DMS53 (cell line): ENCODE results near the gene PLN.

Experiments
- DNase-seq: peaks from one replicate; lab custom pipeline; 2025; lab: John Stamatoyannopoulos, UW

Gene PLN

DNA sequence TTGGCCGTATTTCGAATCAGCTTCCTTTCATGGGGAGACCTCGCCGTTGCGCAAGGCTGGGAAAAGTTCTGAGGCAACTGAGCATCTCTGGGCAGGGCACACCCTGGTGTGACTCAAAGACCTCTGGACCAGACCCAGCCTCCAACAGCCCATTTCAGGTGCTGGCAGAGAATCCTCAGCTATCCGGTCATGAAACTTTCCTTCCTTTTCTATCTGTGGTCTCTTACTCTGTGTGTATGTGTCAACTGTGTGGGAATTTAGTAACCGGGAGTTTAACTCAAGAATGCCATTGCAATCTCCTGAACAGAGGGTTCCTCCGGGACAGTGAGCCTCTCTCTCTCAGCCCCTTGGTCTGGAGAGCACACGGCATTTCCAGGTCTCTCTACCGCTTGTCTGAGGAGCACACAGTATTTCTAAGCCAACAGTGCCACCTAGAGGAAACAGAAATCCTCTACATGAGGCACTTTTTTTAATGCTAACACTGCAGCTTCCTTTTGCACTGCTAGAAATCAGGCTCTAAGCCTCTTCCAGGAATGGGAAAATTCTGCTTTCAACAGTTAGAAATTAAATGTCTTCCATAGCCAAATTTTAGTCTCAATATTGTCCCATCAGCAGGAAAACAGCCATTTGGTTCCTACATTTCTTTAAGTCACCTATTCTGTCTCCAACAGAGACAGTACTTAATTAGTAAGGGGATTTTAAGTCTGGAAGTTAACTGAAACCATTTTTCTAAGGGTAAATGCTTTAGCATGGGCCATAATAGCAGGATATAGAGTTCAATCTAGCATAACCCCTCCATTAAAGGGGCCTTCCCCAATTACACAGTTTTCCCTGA, 32.7 kb downstream of the PLN start:
- DNase-seq: peak; percentile 78

DNA sequence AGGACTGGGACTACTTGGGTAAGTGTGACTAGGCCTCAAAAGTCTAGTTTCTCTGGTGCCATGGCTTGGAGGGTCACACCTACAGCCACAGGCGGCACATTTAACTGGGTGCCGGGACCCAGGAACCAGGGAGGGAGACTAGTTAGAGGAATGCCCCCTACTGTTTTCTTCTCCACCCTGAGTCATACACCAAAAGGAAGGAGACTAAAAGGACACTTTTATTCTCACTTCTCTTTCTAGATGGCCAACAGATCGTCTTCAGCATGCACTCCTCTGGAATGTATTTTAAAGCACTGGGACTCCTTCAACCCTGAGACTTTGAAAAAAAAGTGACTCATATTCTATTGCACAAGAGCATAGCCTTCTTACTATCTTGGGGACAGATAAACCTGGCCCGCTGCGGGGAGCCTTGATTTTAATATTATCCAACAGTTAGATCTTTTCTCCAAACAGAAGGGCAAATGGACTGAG, 33.4 kb downstream of the PLN start:
- no peak for DNase-seq

DNA sequence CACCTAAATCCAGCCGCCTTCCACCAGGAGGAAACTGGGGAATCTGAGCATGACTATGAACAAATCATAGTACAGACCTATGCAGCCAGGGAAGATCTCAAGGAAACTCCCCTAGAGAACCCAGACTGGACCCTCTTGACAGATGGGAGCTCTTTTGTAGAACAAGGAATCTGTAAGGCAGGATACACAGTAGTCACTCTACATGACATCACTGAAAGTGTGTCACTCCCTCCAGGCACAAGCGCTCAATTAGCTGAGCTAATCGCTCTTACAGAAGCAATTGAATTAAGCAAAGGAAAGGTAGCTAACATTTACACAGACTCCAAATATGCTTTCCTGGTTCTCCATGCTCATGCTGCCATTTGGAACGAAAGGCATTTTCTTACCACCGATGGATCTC, 36.8 kb downstream of the PLN start:
- DNase-seq: no peak

DNA sequence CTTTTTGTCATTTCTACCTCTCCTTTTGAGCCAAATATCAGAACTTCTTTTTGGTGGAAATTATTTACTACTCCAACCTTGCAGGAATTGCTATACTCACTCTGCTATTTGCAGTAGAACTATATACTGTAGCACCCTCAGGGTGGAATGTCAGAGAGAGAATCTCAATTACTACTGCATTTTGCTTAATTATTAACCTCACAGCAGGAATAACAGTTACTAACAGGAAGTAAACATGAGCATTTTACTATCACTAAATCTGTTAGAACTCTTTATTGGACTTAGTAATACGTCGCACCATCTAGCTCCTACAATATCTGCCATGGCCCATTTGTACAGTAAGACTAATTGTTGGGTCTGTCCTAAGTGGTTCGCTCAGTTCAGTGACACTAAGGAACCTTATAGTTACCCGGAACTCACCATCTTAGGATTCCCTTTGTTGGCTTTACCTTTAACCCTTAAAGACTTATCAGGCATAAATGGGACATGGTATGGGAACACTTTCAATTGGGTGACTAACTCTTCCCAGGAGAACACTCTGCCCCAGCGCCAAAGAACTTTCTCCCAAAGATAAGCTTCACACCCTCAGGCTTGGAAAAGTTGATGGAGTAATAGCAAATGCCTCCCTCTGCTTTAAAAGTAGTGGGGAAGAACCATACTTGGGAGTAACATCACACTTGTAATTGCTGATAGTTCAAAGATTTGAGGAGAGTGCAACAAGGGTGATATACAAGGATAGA, 38.8 kb downstream of the PLN start:
- DNase-seq: peak; percentile 46

DNA sequence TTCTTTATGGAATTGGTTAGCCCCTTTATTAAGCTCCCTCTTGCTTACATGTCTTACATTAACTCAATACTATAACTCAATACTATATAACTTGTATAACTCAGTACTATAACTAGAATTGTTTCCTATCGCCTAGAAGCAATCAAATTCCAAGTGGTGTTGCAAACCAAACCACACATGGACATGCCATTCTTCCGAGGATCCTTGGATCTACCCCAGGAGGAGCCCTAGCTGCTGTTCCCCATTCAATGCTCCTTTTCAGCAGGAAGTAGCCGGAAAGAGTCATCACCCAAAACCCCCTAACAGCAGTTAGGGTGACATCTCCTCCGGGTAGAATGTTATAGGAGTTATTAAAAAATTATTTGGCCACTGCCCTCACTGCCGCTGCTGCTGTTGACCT, 40.5 kb downstream of the PLN start:
- DNase-seq: no peak

DNA sequence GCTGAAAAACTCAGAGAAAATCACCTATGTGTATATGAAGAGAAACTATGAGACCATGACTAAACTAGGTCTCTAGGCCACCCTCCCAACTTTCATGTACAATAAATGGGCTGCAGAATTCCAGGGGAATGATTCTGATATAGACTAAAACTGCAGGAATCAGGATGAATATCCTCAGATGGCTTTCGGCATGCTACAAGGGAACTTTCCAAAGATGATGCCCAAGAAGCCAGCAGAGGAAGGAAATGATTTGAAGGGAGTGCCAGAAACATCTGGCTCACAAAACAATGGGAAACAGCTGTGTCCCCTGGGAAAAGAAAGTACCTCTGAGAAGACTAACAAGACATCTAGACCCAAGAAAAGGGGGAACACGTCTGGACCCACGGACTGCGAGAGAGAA, 41.1 kb downstream of the PLN start:
- DNase-seq: no peak

DNA sequence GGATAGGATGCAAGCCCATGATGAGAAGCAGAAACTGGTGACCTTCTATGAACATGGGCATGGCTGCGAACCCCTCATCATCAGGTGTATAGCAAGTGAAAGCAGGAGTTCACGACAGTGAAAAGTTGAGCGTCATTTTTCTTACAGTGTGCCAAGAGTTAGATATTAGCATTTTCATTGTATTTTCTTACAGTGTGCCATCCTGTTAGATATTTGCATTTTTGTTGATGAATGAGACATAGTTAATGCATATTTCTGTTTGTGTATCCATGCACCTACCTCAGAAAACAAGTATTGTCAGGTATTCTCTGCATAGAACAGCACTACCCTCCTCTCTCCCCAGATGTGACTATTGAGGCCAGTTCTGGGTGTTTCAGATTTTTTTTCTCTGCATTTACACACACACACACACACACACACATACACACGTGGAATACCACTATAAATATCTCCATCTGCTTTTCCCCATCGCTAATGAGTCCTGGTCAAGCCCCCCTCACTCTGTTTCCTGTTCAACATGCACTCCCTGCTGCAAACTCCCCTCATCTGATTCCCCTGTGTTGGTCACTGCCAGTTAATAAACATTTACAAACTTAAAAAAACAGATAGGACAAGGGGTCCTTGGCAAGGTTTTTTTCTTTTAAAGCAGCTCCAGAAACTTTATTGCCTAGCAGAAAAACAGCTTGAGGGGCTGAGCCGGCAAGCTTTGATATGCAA, 41.7 kb downstream of the PLN start:
- DNase-seq: no peak

DNA sequence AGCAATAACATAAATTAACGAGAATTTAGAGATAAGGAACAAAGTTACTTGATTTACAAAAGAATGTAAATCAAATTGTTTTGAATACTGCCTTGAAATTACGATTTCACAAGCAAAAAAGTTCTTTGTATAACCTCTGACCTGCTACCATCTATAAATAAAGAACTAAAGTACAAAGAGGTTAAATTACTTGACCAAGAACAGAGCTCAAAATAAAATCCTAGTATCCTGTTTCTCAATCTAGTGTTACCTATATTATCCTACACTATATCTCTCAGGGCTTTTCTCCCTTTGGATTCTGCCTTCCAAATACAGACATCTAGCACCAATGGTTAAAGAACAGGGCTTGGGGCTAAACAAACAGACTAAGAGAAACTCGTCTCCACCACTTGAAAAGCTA, 43.8 kb downstream of the PLN start:
- no peak for DNase-seq

DNA sequence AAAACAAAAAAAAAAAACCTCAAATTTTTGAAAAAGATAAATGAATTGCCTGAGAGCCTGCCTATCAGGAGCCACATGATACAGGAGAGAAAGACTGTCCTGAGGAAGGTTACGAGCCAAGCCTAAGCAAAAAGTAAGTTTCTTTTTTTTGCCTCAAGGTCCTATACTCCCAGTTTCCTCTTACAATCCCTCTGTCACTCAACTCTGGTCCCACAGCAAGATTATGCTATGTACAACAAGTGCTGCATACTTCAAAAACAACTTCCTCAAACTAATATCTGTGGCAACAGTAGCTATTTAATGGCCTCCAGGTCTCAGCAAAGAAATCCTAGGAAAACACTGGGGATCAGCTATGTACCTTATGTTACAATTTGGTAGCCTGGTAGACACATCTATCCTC, 46.8 kb downstream of the PLN start:
- no peak for DNase-seq

DNA sequence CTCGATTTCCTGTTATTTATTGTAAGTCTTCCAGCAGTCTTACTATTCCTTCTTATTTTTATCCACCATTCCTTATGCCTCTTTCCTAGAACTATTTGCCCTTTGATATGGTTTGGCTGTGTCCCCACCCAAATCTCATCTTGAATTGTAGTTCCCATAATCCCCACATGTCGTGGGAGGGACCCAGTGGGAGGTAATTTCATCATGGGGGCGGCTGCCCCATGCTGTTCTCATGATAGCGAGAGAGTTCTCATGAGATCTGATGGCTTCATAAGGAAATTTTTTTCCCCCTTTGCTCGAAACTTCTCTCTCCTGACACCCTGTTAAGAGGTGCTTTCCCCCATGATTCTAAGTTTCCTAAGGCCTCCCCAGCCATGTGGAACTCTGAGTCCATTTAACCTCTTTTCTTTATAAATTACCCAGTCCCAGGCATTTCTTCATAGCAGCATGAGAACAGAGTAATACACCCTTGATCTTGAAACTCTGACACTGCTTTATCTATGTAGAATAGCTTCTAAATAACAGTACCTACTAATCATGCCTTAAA, 48.8 kb downstream of the PLN start:
- DNase-seq: no peak

DNA sequence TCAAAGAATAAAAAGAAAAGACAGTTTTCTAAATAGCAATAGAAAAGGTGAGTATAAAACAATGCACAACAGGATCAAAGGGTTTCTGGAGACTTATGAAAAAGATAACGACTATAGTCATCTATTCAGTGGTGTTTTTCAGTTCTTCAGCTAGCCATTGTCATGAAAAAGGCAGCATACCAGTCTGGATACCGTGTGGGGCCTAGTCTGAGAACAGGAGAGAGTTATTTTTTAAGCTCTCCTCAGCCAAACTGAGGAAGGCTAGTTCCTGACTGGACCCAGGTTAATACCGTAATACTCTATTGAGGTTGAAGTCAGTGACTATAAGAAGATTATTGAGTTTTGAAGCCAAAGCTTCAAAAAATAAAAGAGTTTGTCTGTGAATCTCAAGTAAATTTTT, 49.5 kb downstream of the PLN start:
- DNase-seq: no peak

DNA sequence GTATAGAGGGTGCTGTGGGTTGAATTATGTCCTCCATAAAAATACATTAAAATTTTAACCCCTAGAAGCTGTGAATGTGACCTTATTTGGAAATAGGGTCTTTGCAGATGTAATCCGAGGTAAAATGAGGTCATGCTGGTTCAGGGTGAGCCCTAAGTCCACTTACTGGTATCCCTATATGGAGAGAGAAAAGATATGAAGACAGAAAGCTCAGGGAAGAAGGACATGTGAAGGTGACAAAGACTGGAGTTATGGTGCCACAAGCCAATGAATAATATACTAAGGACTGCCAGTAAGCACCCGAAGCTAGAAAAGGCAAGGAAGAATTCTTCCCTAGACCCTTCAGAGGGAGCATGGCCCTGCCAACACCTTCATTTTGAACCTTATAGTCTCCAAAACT, 50.2 kb downstream of the PLN start:
- no peak for DNase-seq

DNA sequence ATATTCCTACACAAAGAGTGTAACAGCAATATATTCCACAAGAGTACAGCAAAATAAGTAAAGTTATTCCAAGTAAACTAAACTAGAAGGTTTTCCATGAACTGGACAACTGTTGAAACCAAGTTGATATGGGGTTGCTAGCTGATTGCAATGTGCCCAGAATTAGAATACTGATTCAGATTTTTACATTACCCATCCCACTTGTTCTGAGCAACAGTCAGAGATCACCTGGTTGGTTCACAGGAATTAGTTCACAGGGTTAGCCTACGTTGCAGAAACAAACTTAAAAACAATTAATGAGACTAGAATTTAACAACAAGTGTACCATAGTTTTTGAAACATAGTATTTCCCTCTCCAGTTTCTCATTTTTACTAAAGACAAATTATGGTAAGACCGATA, 54.2 kb downstream of the PLN start:
- no peak for DNase-seq

DNA sequence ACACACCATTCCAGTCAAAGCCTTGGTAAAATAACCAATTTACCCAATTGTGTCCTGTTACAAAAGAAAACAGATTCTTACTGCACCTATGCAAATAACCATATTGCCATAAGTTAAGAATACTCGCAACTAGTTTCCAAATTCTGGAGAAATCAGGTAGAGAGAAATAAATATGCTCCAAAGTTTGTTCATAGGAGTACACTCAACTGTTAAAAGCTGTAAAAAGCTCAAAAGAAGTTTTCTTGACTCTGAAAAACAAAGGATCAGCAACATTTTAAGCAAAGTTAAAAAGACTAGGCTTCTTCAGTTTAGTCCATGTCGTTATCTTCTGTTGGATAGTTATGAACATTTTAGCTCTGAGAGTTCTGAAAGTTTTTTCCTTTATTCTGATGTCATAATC, 55.3 kb downstream of the PLN start:
- DNase-seq: no peak

DNA sequence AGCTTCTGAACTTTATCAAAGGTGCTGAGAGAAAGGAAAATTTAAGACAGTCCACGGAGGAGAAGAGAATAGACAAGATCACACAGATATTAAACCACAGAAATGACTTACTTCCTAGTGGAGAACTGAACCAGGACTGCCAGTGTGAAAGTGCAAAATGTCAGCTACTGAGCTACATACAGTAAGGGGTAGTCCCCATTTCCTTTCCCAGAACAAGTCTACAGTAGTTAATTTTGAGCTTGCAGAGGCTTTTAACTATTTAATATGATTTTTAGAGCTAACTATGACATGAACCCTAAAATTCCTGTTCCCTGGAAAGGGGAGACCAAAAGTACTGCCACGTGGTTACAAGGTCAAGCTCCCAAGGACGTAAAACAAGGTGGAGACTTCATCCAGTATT, 58.2 kb downstream of the PLN start:
- no peak for DNase-seq

DNA sequence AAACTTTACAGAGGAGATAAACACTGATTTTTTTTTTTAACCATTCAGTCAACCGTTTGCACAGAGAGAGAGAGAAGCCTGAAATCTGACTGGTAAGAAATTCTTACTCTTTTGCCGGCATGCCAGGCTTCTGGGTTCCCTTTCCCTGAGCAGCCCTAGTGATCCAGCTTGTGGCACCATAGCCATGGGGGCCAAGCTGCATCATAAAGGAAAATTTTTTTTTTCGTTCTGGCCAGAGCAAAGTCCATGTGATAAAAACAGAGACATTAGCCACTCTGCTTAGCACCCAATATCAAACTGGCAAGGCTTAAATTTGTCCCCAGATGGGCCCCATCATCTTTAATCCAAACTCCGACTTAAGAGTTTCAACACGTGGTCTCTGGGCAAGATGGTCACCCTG, 58.8 kb downstream of the PLN start:
- no peak for DNase-seq
